Smooth muscle cell (in vitro differentiated cells): Measurements from ENCODE around the gene CLK4. TPM values are rescaled to one million over a fixed set of nuclear protein-coding genes. Genes with fewer than 3 reads are reported as not detected.

Experiments used
- DNase-seq: peaks from one replicate; lab custom pipeline; 2025; ENCODE audit not compliant: unreplicated experiment; lab: John Stamatoyannopoulos, UW
- H2AFZ ChIP-seq: fragments of 200-600 bp; sonication (generic); 2 replicates; pipeline ENCODE4 v1.6.0; 2016; ENCODE audit warnings: antibody characterized with exemption, low read depth, mild to moderate bottlenecking
- H3F3A ChIP-seq: fragments of 200-600 bp; sonication (generic); 2 replicates; pipeline ENCODE4 v1.6.0; 2017; ENCODE audit warnings: antibody characterized with exemption, low read depth
- H3K27ac ChIP-seq: fragments of 200-600 bp; sonication (generic); 2 replicates; pipeline ENCODE4 v1.5.1; 2016; ENCODE audit warnings: low read depth, mild to moderate bottlenecking
- H3K27me3 ChIP-seq: fragments of 200-600 bp; sonication (generic); 2 replicates; pipeline ENCODE4 v1.6.1; 2016; ENCODE audit warnings: low read depth, mild to moderate bottlenecking
- H3K36me3 ChIP-seq: fragments of 200-600 bp; sonication (generic); 2 replicates; pipeline ENCODE4 v1.5.1; 2016; ENCODE audit warnings: low read depth
- H3K4me1 ChIP-seq: fragments of 200-600 bp; sonication (generic); 2 replicates; pipeline ENCODE4 v1.5.1; 2016; ENCODE audit warnings: low read depth
- H3K4me2 ChIP-seq: fragments of 200-600 bp; sonication (generic); 2 replicates; pipeline ENCODE4 v1.6.0; 2016; ENCODE audit warnings: mild to moderate bottlenecking
- H3K4me3 ChIP-seq: fragments of 200-600 bp; sonication (generic); 2 replicates; pipeline ENCODE4 v1.5.1; 2016; ENCODE audit warnings: mild to moderate bottlenecking
- H3K79me2 ChIP-seq: fragments of 200-600 bp; sonication (generic); 2 replicates; pipeline ENCODE4 v1.6.0; 2016; ENCODE audit warnings: low read depth, mild to moderate bottlenecking
- H3K9ac ChIP-seq: fragments of 200-600 bp; sonication (generic); 2 replicates; pipeline ENCODE4 v1.6.0; 2016; ENCODE audit warnings: low read depth
- H3K9me3 ChIP-seq: fragments of 200-600 bp; sonication (generic); replicated peaks from 2 replicates; pipeline ENCODE4 v1.5.1; 2016; ENCODE audit warnings: low read depth
- H4K20me1 ChIP-seq: fragments of 200-600 bp; sonication (generic); 2 replicates; pipeline ENCODE4 v1.6.0; 2016; ENCODE audit warnings: low read depth
- CTCF ChIP-seq: fragments of 200-600 bp; sonication (generic); IDR thresholded peaks from 2 replicates; pipeline ENCODE4 v1.5.1; 2017; ENCODE audit warnings: borderline replicate concordance, mild to moderate bottlenecking, antibody characterized with exemption; ENCODE audit not compliant: insufficient read depth, poor library complexity, severe bottlenecking
- WGBS: methylation state at CpG from one replicate; pipeline ENCODE4 v1.1.7; 2016; ENCODE audit warnings: low lambda C conversion rate; 5-methylcytosine and 5-hydroxymethylcytosine counted together
- polyA plus RNA-seq: library from polyadenylated mRNA; unstranded; fragments of >200 nt; fragmentation: Nextera tagmentation; extraction: Ambion mirVana; gene quantifications from 2 replicates; pipeline ENCODE4 v1.2.1, GENCODE V29; 2016
- total RNA-seq: library from RNA; depleted of rRNA; stranded (reverse); fragments of >200 nt; gene quantifications from 2 replicates; pipeline ENCODE4 v1.2.3, GENCODE V29; 2014

CLK4 gene
- total and polyA plus RNA-seq, 2 experiments from 2014 or later = 10.3 to 25.7 TPM

GRCh38 chr5:178583279-178583678, 43.6 kb downstream of the CLK4 start:
- WGBS = 91% methylated on average over 8 of the region's 8 CpGs
- H3K9me3 ChIP-seq = no peaks in the 10 kb centered on the region
- no peak overlapping the region for H3K4me2 ChIP-seq
- no peaks in the 10 kb centered on the region for H4K20me1 ChIP-seq
- no peak overlapping the region for H3K4me3 ChIP-seq
- H3K4me1 ChIP-seq = peaks cover 7% of the 10 kb centered on the region
- H3K9ac ChIP-seq = no peak overlapping the region
- peaks cover 13% of the 10 kb centered on the region for H3K27me3 ChIP-seq
- no peak overlapping the region for H3K27ac ChIP-seq
- H3K36me3 ChIP-seq = no peaks in the 10 kb centered on the region
- no peak for TF ChIP-seq CTCF
- no peaks in the 10 kb centered on the region for H3F3A ChIP-seq
- no peak overlapping the region for H2AFZ ChIP-seq
- no peaks in the 10 kb centered on the region for H3K79me2 ChIP-seq
- no peak for DNase-seq

GRCh38 chr5:178582291-178582690, 44.6 kb downstream of the CLK4 start:
- WGBS = 95% methylated on average over 13 of the region's 13 CpGs
- Histone ChIP-seq H3K36me3 (no peaks in the 10 kb centered on the region), H3K4me3 (no peak overlapping the region), H3K9ac (no peak overlapping the region), H3K4me1 (peaks cover 4% of the 10 kb centered on the region), H3K27me3 (peaks cover 7% of the 10 kb centered on the region), H3F3A (no peaks in the 10 kb centered on the region), H3K27ac (no peak overlapping the region), H2AFZ (no peak overlapping the region), H3K4me2 (no peak overlapping the region), H3K79me2 (no peaks in the 10 kb centered on the region), H4K20me1 (no peaks in the 10 kb centered on the region), H3K9me3 (no peaks in the 10 kb centered on the region)
- no peak for DNase-seq
- TF ChIP-seq CTCF = no peak

GRCh38 chr5:178581621-178582020, 45.2 kb downstream of the CLK4 start:
- peaks cover 8% of the 10 kb centered on the region for H3K4me1 ChIP-seq
- WGBS = 81% methylated on average over 3 of the region's 3 CpGs
- no peak overlapping the region for H2AFZ ChIP-seq
- no peaks in the 10 kb centered on the region for H3K36me3 ChIP-seq
- H3K9me3 ChIP-seq = no peaks in the 10 kb centered on the region
- no peaks in the 10 kb centered on the region for H3K79me2 ChIP-seq
- H3K4me3 ChIP-seq = no peak overlapping the region
- no peak overlapping the region for H3K27ac ChIP-seq
- TF ChIP-seq CTCF = no peak
- H4K20me1 ChIP-seq = no peaks in the 10 kb centered on the region
- H3K4me2 ChIP-seq = no peak overlapping the region
- H3K27me3 ChIP-seq = peaks cover 9% of the 10 kb centered on the region
- DNase-seq = no peak
- no peaks in the 10 kb centered on the region for H3F3A ChIP-seq
- H3K9ac ChIP-seq = no peak overlapping the region

- Histone ChIP-seq H2AFZ (no peak overlapping the region), H3K27ac (no peak overlapping the region), H3F3A (no peaks in the 10 kb centered on the region), H3K79me2 (no peaks in the 10 kb centered on the region), H3K4me3 (no peak overlapping the region), H4K20me1 (no peaks in the 10 kb centered on the region), H3K9ac (no peak overlapping the region), H3K4me2 (no peak overlapping the region), H3K4me1 (peaks cover 8% of the 10 kb centered on the region), H3K9me3 (no peaks in the 10 kb centered on the region), H3K27me3 (peaks cover 11% of the 10 kb centered on the region), H3K36me3 (no peaks in the 10 kb centered on the region)
- WGBS = 91% methylated on average over 14 of the region's 15 CpGs
- TF ChIP-seq CTCF = no peak
- no peak for DNase-seq
These were observed 46.4 kb downstream of the CLK4 start for GRCh38 chr5:178580271-178580955.
